Astrocyte (in vitro differentiated cells and primary cell): ENCODE results near the gene RTF1. TPM values are rescaled to one million over a fixed set of nuclear protein-coding genes. Genes with fewer than 3 reads are reported as not detected.
"Not testable (repeated sequence)": the region's sequence is repeated elsewhere in the genome, so short reads cannot be mapped to it uniquely, and the experiment has no call there.

Source experiments
- DNase-seq: peaks from one replicate; pipeline ENCODE4 v3.0.0-alpha.2; 2010; ENCODE audit warnings: low read depth
- FAIRE-seq: peaks from 2 replicates; lab custom pipeline; 2011; peaks lifted over from hg19 to GRCh38; lab: Jason Lieb, UNC
- H2AFZ ChIP-seq: 2 replicates; pipeline ENCODE4 v1.6.0; 2012; ENCODE audit warnings: low read depth, low read length, inconsistent platforms
- H3K27ac ChIP-seq: 2 replicates; pipeline ENCODE4 v1.5.1; 2011; ENCODE audit warnings: low read depth, low read length, inconsistent platforms
- H3K27me3 ChIP-seq: 2 replicates; pipeline ENCODE4 v1.6.0; 2011; ENCODE audit warnings: low read length, inconsistent platforms; ENCODE audit not compliant: insufficient read depth
- H3K36me3 ChIP-seq: 2 replicates; pipeline ENCODE4 v1.5.1; 2011; ENCODE audit warnings: low read length, inconsistent platforms; ENCODE audit not compliant: insufficient read depth
- H3K4me1 ChIP-seq: 2 replicates; pipeline ENCODE4 v1.5.1; 2011; ENCODE audit warnings: low read length, inconsistent platforms; ENCODE audit not compliant: insufficient read depth
- H3K4me2 ChIP-seq: 2 replicates; pipeline ENCODE4 v1.6.0; 2012; ENCODE audit warnings: low read length, inconsistent platforms
- H3K4me3 ChIP-seq: 2 replicates; pipeline ENCODE4 v1.5.1; 2011; ENCODE audit warnings: low read depth, mild to moderate bottlenecking, low read length, inconsistent platforms; ENCODE audit not compliant: insufficient read depth
- H3K79me2 ChIP-seq: 2 replicates; pipeline ENCODE4 v1.6.0; 2012; ENCODE audit warnings: mild to moderate bottlenecking, low read length, inconsistent platforms; ENCODE audit not compliant: insufficient read depth
- H3K9ac ChIP-seq: 2 replicates; pipeline ENCODE4 v1.6.0; 2012; ENCODE audit warnings: mild to moderate bottlenecking, low read length, inconsistent platforms
- H3K9me3 ChIP-seq: 2 replicates; pipeline ENCODE4 v1.5.1; 2012; ENCODE audit warnings: low read depth, mild to moderate bottlenecking, low read length, inconsistent platforms; ENCODE audit not compliant: insufficient read depth
- H4K20me1 ChIP-seq: 2 replicates; pipeline ENCODE4 v1.6.0; 2012; ENCODE audit warnings: low read length, inconsistent platforms; ENCODE audit not compliant: insufficient read depth
- H3K27ac Mint-ChIP-seq: one replicate; pipeline ENCODE4 v1.8.0; 2021; ENCODE audit warnings: mild to moderate bottlenecking, mixed read lengths; ENCODE audit not compliant: unreplicated experiment
- H3K27me3 Mint-ChIP-seq: one replicate; pipeline ENCODE4 v1.8.0; 2021; ENCODE audit warnings: low read depth, mixed read lengths; ENCODE audit not compliant: unreplicated experiment
- H3K36me3 Mint-ChIP-seq: one replicate; pipeline ENCODE4 v1.8.0; 2021; ENCODE audit warnings: low read depth, mixed read lengths; ENCODE audit not compliant: unreplicated experiment
- H3K4me1 Mint-ChIP-seq: one replicate; pipeline ENCODE4 v1.8.0; 2021; ENCODE audit warnings: low read depth, mixed read lengths; ENCODE audit not compliant: unreplicated experiment
- H3K4me3 Mint-ChIP-seq: one replicate; pipeline ENCODE4 v1.8.0; 2021; ENCODE audit warnings: mild to moderate bottlenecking, moderate library complexity, mixed read lengths; ENCODE audit not compliant: unreplicated experiment
- H3K9me3 Mint-ChIP-seq: one replicate; pipeline ENCODE4 v1.8.0; 2021; ENCODE audit warnings: mild to moderate bottlenecking, mixed read lengths; ENCODE audit not compliant: unreplicated experiment
- EZH2 ChIP-seq: IDR thresholded peaks from 2 replicates; pipeline ENCODE4 v1.6.1; 2012; ENCODE audit warnings: mild to moderate bottlenecking, low read length, inconsistent platforms; ENCODE audit not compliant: insufficient read depth
- total RNA-seq: library from RNA; stranded (reverse); gene quantifications from 2 replicates; pipeline ENCODE4 v1.2.1, GENCODE V29; 2021
- TF ChIP-seq, protein P1 (sequence below): IDR thresholded peaks from 2 replicates; pipeline ENCODE4 v1.5.1; 2011; ENCODE audit warnings: low read depth, mild to moderate bottlenecking, inconsistent platforms, low read length, moderate library complexity; ENCODE audit not compliant: insufficient read depth

The RTF1 gene
- total RNA-seq, 1 donor from 2014 or later = 42.0 TPM

DNA sequence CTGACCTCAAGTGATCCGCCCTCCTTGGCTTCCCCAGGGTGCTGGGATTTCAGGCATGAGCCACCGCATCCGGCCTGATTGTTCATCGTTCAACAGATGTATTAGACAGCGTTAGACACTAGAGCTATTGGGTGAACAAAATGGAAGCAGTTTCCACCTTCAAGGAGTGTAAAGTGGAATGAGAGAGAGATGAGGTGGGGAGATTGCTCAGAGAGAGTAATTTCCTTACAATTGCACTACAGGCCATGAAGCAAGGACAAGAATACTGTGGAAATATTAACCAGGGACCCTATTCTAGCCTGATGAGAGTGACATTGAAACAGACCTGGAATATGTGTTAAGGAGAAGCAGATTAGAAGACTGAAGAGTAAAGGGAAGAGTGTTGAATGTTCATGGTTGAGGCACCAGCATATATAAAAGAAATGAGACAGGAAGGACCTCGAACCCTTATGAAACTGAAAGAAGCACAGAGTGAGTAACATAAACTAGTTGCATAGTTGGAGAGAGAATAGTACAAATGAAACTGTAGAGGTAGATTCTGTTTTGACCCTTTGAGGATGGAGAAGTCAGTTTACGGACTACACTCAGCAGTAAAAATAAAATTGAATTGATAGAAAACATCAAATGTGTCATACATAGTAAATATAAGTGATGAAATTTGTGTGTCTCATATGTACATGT lies 7.2 kb downstream of the RTF1 start:
- H3K4me1 Mint-ChIP-seq = peaks cover 3% of the 10 kb centered on the region
- H3K4me3 Mint-ChIP-seq = no peak overlapping the region
- H3K4me2 ChIP-seq = no peak overlapping the region
- FAIRE-seq = no peak
- H3K4me1 ChIP-seq = no peaks in the 10 kb centered on the region
- TF ChIP-seq, protein P1, sequence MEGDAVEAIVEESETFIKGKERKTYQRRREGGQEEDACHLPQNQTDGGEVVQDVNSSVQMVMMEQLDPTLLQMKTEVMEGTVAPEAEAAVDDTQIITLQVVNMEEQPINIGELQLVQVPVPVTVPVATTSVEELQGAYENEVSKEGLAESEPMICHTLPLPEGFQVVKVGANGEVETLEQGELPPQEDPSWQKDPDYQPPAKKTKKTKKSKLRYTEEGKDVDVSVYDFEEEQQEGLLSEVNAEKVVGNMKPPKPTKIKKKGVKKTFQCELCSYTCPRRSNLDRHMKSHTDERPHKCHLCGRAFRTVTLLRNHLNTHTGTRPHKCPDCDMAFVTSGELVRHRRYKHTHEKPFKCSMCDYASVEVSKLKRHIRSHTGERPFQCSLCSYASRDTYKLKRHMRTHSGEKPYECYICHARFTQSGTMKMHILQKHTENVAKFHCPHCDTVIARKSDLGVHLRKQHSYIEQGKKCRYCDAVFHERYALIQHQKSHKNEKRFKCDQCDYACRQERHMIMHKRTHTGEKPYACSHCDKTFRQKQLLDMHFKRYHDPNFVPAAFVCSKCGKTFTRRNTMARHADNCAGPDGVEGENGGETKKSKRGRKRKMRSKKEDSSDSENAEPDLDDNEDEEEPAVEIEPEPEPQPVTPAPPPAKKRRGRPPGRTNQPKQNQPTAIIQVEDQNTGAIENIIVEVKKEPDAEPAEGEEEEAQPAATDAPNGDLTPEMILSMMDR = no peak
- no peak for TF ChIP-seq EZH2
- H3K36me3 Mint-ChIP-seq = no peaks in the 10 kb centered on the region
- no peaks in the 10 kb centered on the region for H3K9me3 Mint-ChIP-seq
- peaks cover 66% of the 10 kb centered on the region for H4K20me1 ChIP-seq
- H3K27ac ChIP-seq = no peak overlapping the region
- no peaks in the 10 kb centered on the region for H3K9me3 ChIP-seq
- H3K79me2 ChIP-seq = peaks cover 83% of the 10 kb centered on the region
- no peaks in the 10 kb centered on the region for H3K27me3 Mint-ChIP-seq
- no peak overlapping the region for H3K9ac ChIP-seq
- no peak for DNase-seq
- no peak overlapping the region for H2AFZ ChIP-seq
- no peaks in the 10 kb centered on the region for H3K36me3 ChIP-seq
- H3K4me3 ChIP-seq = no peak overlapping the region
- no peaks in the 10 kb centered on the region for H3K27me3 ChIP-seq
- H3K27ac Mint-ChIP-seq = no peak overlapping the region

DNA sequence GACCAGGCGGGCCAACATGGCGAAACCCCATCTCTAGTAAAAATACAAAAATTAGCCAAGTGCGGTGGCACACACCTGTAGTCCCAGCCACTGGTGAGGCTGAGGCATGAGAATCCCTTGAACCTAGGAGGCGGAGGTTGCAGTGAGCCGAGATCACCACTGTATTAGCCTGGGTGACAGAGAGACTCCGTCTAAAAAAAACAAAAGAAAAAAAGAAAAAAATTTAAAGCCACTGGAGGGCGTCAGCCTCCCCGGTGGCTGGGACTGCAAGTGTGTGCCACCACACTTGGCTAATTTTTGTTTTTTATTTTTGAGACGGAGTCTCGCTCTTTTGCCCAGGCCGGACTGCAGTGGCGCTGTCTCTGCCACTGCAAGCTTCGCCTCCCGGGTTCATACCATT lies 7.9 kb downstream of the RTF1 start:
- no peak overlapping the region for H3K4me2 ChIP-seq
- TF ChIP-seq, protein P1 = no peak
- no peak for TF ChIP-seq EZH2
- no peak overlapping the region for H2AFZ ChIP-seq
- FAIRE-seq (no peak), DNase-seq (no peak)
- Mint-ChIP-seq H3K4me3 (no peak overlapping the region), H3K36me3 (peaks cover 2% of the 10 kb centered on the region), H3K27ac (no peak overlapping the region), H3K4me1 (peaks cover 10% of the 10 kb centered on the region), H3K9me3 (no peaks in the 10 kb centered on the region), H3K27me3 (no peaks in the 10 kb centered on the region)
- H3K4me1 ChIP-seq = no peaks in the 10 kb centered on the region
- H3K27me3 ChIP-seq = no peaks in the 10 kb centered on the region
- H3K27ac ChIP-seq = no peak overlapping the region
- H4K20me1 ChIP-seq = peaks cover 65% of the 10 kb centered on the region
- H3K9me3 ChIP-seq = no peaks in the 10 kb centered on the region
- no peaks in the 10 kb centered on the region for H3K36me3 ChIP-seq
- H3K4me3 ChIP-seq = no peak overlapping the region
- peaks cover 83% of the 10 kb centered on the region for H3K79me2 ChIP-seq
- H3K9ac ChIP-seq = no peak overlapping the region

DNA sequence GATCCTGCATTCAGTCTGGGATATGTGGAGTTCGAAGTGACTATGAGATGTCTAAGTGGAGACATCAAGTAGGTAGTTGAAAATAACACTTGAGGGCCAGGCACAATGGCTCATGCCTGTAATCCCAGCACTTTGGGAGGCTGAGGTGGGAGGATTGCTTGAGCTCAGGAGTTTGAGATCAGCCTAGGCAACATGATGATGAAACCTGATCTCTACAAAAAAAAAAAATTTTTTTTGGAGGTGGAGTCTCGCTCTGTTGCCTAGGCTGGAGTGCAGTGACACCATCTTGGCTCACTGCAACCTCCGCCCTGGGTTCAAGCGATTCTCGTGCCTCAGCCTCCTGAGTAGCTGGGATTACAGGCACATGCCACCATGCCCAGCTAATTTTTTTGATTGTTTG lies 9.0 kb downstream of the RTF1 start:
- FAIRE-seq, H3K4me1 ChIP-seq, H3K9me3 ChIP-seq, H3K4me3 Mint-ChIP-seq, DNase-seq, H3K4me3 ChIP-seq, H3K9me3 Mint-ChIP-seq, H3K4me1 Mint-ChIP-seq, H3K27ac Mint-ChIP-seq, H3K36me3 ChIP-seq, H3K36me3 Mint-ChIP-seq, H2AFZ ChIP-seq, H3K27ac ChIP-seq, H3K4me2 ChIP-seq, H3K9ac ChIP-seq, H3K27me3 ChIP-seq, H3K27me3 Mint-ChIP-seq: not testable (repeated sequence)
- H4K20me1 ChIP-seq = peaks cover 57% of the 10 kb centered on the region
- peaks cover 72% of the 10 kb centered on the region for H3K79me2 ChIP-seq
